ENCODE measurements around the gene KCNB1.

The KCNB1 gene

DNA sequence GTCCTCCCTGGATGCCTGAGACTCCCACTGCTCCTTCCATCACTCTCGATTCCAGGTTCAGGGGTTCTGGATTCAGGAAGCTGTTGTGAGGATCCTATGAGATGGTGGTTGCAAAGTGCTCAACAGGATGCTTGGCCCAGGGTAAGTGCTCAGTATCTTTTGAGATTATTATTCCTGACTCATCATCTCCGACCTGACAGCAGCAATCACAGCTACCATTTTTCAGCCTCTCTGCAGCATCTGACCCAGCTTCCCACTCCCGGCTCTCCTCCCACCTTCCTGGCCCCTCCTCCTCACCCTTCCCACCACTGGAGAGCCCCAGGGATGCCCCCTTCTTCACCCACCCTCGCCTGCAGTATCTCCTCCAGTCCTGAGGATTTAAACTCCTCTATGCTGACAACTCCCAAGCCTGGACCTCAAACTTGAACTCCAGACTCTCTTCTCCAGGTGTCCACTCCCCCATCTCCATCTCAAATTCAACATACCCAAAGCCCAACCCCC is 36.8 kb upstream of the KCNB1 start:
- TF ChIP-seq, protein P1, sequence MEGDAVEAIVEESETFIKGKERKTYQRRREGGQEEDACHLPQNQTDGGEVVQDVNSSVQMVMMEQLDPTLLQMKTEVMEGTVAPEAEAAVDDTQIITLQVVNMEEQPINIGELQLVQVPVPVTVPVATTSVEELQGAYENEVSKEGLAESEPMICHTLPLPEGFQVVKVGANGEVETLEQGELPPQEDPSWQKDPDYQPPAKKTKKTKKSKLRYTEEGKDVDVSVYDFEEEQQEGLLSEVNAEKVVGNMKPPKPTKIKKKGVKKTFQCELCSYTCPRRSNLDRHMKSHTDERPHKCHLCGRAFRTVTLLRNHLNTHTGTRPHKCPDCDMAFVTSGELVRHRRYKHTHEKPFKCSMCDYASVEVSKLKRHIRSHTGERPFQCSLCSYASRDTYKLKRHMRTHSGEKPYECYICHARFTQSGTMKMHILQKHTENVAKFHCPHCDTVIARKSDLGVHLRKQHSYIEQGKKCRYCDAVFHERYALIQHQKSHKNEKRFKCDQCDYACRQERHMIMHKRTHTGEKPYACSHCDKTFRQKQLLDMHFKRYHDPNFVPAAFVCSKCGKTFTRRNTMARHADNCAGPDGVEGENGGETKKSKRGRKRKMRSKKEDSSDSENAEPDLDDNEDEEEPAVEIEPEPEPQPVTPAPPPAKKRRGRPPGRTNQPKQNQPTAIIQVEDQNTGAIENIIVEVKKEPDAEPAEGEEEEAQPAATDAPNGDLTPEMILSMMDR (IDR thresholded peaks at IDR 0.05; ENCODE audit: control insufficient read depth, extremely low read depth, insufficient read depth) = no peak
- no peak overlapping the region for H3K4me3 ChIP-seq (ENCODE audit: low read depth, low read length)
- no peak for DNase-seq (ENCODE audit: low read depth)

DNA sequence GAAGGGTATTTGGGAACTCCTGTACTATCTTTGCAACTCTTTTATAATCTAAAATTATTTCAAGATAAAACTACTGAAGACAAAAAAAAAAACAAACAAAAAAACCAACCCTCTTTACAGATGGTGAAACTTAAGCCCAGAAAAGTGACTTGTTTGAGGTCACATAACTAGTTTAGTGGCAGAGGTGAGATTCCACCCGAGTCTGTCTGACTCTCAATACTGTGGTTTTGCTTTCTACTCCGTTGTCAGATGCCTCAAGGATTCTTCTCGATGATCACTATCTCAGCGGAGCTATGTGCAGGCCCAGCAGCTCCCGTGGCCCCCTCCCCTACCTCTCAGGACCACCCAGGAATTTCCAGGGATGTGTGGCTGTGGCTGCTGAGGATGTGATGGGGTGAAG is 36.1 kb upstream of the KCNB1 start:
- H3K4me3 ChIP-seq (ENCODE audit: low read depth, low read length) = no peak overlapping the region
- TF ChIP-seq, protein P1 (IDR thresholded peaks at IDR 0.05; ENCODE audit: control insufficient read depth, extremely low read depth, insufficient read depth) = no peak
- no peak for DNase-seq (ENCODE audit: low read depth)

DNA sequence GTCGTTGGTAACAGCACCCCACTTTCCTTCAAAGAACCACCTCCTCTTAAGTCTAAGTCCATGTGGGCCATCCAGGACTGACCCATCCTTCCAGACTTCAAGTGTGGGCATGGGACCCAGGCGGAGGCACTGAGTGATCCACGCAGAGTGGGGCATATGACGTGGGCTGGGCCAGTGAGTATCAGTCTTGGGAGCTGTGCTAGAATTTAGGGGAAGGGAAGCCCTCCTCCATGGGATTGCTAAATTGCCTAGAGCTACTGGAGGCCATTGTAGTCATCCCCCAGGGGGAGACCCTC is 35.3 kb upstream of the KCNB1 start:
- no peak overlapping the region for H3K4me3 ChIP-seq (ENCODE audit: low read depth, low read length)
- TF ChIP-seq, protein P1 (IDR thresholded peaks at IDR 0.05; ENCODE audit: control insufficient read depth, extremely low read depth, insufficient read depth) = no peak
- DNase-seq (ENCODE audit: low read depth) = no peak

DNA sequence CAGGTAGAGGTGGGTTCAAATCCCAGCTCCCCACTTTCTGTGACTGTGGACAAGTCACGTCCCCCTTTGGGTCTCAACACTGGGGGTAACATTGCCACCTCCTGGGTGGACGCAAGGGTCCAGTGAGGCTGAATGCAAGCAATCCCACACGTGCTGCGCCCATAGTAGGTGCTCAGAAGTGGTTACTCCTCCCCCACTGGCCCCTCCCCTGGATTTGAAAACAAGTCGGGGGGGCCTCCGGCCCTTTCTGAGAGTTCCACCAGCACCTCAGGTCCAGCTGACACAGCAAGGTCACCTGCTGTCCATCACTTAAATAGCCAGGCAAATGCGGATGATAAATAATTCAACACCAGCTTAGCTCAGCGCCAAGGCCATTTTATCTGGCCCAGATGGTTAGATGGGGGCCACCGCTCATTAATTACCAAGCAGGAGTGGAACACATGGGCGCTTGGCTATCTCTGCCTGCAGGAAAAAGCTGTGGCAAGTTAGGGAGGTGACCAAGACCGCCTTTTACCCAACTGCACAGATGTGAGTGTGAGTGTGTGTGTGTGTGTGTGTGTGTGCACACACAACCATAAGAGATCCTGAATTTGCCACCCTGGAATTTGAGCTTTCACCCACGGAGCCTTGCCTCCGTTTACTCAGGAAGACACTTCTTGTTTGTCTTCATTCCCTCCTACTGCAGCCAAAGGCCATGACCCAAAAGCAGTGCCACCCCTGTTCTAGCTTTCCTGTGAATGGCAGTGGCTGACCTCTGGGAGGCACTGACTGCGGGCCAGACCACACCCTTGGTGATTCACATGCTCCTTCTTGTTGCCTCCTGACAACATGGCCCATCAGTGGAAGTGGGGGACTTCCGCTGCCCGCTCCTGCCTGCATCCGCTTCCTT is 34.7 kb upstream of the KCNB1 start:
- no peak for DNase-seq (ENCODE audit: low read depth)
- TF ChIP-seq, protein P1 (IDR thresholded peaks at IDR 0.05; ENCODE audit: control insufficient read depth, extremely low read depth, insufficient read depth) = no peak
- no peak overlapping the region for H3K4me3 ChIP-seq (ENCODE audit: low read depth, low read length)

DNA sequence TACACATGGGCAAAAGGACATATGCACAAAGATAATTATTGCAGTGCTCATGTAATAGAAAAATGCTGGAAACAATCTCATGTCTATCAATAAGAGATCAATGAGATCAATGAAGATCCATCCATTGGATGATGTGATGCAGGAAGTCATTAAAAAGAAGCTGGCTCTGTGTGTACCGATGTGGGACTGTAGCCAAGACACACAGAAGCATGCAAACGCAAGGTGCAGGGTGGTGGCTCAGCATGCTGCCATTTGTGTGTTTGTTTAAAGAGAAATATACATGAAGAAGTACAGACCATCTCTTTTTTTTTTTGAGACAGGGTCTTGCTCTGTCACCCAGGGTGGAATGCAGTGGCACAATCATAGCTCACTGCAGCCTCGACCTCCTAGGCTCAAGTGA is 33.1 kb upstream of the KCNB1 start:
- H3K4me3 ChIP-seq (ENCODE audit: low read depth, low read length) = no peak overlapping the region
- TF ChIP-seq, protein P1 (IDR thresholded peaks at IDR 0.05; ENCODE audit: control insufficient read depth, extremely low read depth, insufficient read depth) = no peak
- DNase-seq (ENCODE audit: low read depth) = peak; percentile 89

DNA sequence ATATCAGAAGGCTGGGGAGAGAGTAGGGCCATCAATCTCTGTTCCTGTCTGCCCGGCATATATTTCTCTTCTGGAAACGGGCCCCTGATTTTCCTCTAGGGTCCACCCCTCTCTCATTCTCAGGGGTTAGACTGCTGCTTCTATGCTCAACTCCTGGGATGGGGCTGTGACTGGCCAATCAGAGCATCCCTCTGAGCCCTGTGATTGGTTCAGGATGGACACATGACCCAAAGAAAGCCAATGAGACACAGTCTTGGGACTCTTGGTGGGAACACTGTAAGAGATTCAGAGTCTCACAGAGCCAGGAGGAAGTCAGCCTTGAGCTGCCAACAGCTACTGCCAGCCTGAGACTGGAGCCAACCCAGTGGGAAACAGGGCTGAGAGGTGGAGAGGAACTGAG is 31.0 kb upstream of the KCNB1 start:
- TF ChIP-seq, protein P1 (IDR thresholded peaks at IDR 0.05; ENCODE audit: control insufficient read depth, extremely low read depth, insufficient read depth) = no peak
- no peak overlapping the region for H3K4me3 ChIP-seq (ENCODE audit: low read depth, low read length)
- no peak for DNase-seq (ENCODE audit: low read depth)

DNA sequence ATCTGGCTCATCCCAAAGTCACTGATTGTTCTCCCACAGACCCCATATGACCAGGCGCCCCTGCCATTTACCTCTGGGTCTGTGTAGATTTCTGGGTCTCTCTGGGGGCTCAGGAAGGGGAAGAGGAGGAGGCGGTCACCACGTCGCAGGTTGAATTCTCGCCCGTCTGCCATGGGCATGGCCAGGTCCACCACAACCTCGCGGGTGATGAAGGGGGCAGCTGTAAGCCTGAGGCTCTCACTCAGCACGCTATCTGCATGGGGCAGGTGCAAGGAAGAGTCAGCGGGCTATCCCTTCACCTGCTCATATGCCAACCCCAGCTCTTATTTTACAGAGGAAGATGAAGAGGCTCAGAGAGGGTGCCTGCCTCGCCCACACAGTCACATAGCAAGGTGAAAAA is 30.5 kb upstream of the KCNB1 start:
- H3K4me3 ChIP-seq (ENCODE audit: low read depth, low read length) = no peak overlapping the region
- TF ChIP-seq, protein P1 (IDR thresholded peaks at IDR 0.05; ENCODE audit: control insufficient read depth, extremely low read depth, insufficient read depth) = no peak
- no peak for DNase-seq (ENCODE audit: low read depth)

Data from LNCaP clone FGC (cell line).